Stimulated activated CD4-positive, alpha-beta T cell treated with anti-CD3 and anti-CD28 coated beads, Interleukin-1b, Interleukin-23, amount 100 ng/mL, for 24 hours (primary cell): ENCODE data around the gene WDR11.

ENCODE experiments used
- DNase-seq, 4 experiments: peaks; one replicate each; pipeline ENCODE4 v3.0.0-alpha.2; 2020; ENCODE audit warnings: low read depth in 4 of 4, low spot score in 1 of 4

Gene WDR11, protein sequence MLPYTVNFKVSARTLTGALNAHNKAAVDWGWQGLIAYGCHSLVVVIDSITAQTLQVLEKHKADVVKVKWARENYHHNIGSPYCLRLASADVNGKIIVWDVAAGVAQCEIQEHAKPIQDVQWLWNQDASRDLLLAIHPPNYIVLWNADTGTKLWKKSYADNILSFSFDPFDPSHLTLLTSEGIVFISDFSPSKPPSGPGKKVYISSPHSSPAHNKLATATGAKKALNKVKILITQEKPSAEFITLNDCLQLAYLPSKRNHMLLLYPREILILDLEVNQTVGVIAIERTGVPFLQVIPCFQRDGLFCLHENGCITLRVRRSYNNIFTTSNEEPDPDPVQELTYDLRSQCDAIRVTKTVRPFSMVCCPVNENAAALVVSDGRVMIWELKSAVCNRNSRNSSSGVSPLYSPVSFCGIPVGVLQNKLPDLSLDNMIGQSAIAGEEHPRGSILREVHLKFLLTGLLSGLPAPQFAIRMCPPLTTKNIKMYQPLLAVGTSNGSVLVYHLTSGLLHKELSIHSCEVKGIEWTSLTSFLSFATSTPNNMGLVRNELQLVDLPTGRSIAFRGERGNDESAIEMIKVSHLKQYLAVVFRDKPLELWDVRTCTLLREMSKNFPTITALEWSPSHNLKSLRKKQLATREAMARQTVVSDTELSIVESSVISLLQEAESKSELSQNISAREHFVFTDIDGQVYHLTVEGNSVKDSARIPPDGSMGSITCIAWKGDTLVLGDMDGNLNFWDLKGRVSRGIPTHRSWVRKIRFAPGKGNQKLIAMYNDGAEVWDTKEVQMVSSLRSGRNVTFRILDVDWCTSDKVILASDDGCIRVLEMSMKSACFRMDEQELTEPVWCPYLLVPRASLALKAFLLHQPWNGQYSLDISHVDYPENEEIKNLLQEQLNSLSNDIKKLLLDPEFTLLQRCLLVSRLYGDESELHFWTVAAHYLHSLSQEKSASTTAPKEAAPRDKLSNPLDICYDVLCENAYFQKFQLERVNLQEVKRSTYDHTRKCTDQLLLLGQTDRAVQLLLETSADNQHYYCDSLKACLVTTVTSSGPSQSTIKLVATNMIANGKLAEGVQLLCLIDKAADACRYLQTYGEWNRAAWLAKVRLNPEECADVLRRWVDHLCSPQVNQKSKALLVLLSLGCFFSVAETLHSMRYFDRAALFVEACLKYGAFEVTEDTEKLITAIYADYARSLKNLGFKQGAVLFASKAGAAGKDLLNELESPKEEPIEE

DNA sequence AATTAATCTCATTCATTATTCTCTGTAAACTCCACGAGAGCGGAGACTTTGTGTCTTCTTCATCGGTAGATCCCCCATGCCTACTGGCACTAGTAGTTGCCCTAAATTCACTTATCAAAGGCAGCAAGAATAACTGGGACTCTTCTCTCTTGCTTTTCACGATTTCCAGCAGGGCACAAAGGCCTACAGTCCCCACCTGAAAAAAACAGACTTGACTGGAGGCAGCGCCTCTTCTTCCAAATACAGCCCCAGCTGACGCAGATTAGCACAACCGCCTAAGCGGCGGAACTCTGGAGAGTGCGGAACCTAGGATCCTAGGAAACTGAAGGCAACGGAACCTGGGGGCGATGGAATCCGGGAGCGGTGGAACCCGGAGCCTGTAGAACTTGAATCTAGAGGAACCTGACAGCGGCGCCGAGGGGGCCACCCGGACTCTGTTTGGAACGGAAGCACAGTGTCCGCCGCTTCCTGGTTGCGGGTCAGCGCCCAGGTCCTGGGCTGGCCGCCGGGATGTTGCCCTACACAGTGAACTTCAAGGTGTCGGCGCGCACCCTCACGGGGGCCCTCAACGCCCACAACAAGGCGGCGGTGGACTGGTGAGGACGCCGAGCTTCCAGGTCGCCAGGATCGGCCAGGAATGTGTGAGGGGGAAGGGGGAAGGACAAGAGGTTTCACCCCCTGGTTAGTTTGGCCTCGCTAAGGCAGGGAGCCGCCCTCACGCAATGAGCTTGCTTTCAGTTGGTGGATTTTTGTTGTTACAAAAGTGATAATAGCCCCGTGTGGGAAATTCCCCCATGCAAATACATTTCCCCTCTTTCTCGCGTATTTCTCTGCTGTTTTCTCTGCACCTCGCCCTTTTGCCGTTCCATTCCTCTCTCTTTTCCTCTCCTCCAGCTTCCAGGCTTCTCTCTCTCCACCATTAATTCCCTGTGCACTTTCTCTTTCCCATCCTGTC, at the start of gene WDR11:
Gene WDR11 (plus strand): TSS at position 452 of the 955 bp plus-strand sequence. CDS start 59 bp downstream, at position 511.
- DNase-seq = peak; percentile 51 to 70 (median 57)

DNA sequence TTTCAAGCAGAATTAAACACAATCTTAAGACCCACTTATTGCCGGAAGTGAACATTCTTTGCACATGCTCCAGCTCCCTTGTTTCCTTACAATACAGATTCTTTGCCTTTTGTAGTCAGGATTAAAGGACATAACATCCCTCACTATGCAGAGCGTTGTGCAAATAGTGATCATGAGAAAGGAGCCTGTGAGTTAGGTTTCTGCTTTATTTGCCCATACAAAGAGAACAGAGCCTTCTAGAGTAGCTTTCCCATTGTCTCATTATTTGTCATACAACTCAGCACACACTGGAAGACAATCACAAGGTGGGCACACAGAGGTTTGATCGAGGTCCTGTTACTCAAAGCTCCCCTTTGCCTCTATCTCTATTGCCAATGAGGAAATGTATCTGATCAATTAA, 48.2 kb upstream of the WDR11 start:
- no peak for DNase-seq

DNA sequence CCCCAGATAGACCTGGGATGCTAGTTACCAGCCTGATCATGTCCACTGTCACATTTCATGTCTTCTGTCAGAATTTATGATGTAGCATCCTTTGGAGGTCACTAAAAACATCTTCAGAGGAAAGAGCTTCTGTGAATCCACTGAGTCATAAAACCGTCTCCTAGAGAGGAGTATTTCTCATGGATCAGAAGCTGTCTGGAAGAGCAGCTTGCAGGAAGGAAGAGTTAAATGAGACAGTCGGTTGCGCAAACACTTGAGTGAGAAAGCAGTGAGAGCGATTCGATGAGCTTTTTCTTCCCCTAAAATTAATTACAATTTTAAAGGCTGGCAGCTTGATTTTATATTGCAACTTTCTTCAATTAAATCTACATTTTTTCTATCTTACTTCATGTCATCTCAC, 47.2 kb upstream of the WDR11 start:
- no peak for DNase-seq

DNA sequence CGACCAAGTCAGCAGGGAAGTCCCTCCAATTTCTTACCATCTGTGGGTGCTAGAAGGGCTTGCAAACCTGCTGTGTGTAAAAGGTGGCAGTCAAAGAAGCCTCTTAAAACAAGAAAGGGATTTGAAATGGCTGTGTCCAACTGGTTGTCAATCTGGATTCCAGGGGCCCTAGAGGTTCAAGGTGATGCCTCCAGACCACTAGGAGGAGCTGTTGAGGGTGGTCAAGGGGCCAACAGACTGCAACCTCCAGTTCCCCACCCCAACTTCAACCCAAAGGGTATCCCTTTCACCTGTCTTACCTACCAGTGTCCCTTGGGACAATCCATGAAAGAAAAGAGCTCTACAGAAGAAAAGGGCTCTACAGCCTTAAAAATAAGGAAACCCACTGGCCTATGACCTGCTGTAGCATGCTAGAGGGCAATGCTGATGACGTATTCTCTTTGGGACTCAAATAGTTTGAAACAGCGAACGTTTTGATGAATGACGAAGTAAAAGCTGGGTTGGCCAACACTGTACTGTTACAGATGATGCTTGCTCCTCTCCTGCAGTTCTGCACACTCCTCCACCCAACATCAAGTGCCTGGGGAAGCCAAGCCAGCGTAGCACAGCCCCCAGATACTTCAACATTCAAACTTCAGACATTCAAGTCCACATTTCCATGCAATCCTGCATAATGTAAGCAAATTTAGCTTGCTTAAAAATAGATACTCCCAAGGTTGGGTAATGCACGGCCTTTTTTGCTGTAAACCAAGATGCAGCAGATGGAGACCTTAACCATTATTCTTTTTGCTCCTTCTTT, 45.9 kb upstream of the WDR11 start:
- no peak for DNase-seq

DNA sequence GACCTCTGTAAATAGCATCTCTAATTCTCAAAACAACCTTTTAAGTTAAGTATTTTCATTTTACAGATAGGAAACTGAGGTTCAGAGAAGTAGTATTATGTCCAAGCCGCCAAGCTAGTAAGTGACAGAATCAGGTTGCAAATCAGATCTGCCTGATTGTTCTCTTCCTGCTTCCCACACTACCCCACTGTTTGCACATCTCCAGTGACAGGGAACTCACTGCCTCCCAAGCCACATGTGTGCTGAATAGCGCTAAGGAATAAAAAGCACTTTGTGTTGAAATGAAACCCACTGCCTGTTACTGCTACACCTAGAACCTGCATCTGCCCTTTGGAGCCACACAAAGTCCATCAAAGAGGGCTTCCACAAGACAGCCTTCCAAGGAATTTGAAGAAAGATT, 45.1 kb upstream of the WDR11 start:
- DNase-seq = no peak

DNA sequence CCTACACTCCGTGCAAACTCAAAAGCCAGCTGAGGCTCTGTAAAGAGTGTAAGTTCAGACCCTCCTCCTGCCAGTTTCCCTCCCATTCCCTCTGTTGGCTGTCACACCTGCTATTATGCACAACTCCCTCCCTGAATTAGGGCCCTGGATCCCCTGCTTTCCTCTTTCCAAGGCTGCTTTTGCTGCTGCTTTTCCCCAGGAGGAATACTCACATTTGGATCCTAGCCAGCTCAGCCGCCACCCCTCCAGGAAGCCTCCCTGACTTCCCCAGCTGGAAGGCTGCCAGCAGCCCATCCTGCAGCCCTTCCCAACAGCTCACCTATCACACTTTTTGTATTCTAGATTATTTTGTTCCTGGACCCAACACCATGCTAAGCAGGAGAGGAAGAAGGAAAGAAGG, 40.9 kb upstream of the WDR11 start:
- no peak for DNase-seq

DNA sequence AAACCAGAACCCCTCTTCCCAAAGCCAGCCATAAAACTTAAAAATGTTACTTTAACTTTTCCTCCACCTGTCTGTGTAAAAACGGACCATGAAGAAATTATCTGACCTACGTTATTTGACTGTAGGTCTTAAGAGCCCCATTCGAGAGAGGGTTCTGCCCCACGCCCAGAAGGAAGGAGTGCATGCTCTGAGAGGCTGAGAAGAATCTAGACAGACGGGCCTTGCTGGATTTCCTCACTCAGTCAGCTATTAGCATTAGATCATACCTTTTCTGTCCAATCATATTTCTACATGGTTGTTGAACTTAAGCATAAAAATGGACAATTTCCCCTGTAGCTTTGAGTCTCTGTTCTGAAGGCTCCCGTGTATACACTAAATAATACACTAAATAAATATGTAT, 38.1 kb upstream of the WDR11 start:
- DNase-seq = no peak

DNA sequence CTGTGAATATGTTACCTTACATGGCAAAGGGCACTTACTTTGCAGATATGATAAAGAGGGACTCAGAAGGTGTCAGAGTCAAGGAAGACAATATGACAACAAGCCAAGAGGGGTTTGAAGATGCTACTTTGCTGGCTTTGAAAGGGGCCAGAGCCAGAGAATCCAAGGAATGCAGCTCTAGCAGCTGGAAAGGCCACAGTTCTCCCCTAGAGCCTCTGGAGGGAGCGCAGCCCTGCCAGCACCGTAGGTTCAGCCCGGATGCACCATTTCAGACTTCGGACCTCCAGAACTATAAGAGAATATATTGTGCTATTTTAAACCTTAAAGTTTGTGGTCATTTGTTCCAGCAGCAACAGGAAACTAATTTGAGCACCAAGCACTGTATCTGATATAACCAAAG, 32.9 kb upstream of the WDR11 start:
- DNase-seq = no peak

DNA sequence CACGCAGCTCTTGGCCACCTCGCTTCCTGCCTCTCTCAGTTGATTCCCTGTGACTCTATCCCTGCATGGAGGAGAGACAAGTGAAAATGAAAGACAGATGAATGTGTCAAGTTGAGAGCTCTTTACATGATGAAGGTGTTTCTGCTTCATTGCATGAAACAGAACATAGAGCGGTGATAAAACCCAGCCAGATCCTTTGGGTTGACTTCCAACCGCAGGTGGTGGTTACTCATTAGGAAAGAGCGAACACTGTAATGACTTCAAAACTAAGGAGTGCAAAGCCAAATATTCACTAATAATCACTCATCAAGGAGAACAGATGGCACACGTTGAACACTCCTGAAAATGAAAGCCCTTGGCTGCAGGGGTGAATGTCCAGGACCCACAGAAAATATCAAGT, 31.8 kb upstream of the WDR11 start:
- no peak for DNase-seq

DNA sequence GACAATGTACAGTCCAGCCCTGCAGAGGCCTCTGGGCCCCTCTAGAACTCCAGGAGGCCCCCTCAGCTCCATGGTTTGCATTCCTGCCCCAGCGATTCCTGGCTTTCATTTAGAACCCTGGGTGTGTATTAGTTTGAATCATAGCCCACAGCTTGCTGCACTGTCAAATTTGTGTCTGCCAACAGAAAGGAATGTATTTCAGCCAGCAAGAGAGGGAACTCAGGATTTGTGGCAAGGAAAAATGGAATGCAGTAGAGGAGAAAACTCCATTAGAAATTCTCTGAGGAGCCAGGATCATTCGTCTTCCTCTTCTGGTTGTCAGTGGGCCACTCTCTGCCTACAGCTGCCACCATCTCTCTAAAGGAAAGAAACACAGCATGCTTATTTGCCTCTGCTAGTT, 27.9 kb upstream of the WDR11 start:
- no peak for DNase-seq

DNA sequence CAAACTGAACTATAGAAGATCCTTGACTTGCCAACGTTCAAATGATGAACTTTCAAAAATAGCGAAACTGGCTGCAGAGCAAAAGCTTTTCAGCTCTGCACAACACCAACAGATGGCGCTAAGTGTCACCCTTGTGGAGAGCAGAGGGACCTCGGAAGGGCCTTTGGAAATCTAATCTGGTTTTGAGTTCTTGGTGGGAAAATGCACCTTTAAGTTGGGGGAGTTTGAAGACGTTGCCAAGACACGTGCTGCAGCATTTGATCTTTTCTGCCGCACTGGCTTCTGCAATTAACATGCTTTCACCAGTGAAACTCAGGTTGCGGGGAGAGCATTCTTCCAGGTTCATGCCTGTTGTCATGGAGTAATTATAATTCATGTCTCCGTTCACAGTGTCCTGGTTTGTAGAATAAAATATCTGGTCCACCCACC, 26.3 kb upstream of the WDR11 start:
- peak in 1 of 4 experiments; percentile 1 for DNase-seq

DNA sequence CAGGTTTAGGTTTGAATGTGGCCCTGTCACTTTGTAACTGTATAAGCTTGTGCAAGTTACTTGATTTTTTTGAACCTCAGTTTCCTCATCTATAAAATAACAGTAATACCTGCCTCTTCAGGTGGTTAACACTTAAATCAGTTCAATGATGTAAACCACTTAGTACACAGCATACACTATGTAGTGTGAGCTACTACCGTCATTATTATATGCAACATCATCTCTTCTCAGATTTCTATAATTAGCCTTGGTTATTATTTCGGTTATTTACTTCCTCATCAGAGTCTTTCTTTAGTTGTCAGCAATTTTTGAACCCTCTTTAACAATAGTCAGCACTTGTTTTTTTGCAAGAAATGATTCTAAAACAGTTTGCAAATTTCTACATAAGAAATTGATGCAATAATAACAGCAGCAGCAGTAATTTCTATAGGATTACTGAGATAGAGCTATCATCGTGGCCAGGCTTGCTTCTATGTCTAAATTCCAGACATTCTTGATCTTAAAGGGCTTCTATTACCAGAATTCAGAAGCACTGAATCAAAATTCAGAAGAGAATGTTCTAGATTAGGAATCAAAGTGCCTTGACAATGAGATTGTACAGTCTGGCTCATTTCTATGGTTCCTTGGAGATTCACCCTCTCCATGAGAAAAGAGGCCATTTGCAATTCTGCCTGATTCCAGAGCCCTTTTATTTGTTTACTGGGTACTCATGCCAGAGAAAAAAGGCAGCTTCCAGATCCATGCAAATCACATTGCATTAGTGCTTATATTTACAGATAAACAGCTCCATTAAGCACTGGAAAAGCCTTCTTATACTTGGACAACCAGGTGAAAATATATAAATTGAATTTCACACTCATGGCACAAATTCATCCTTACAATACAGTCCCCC, 25.0 kb upstream of the WDR11 start:
- no peak for DNase-seq

DNA sequence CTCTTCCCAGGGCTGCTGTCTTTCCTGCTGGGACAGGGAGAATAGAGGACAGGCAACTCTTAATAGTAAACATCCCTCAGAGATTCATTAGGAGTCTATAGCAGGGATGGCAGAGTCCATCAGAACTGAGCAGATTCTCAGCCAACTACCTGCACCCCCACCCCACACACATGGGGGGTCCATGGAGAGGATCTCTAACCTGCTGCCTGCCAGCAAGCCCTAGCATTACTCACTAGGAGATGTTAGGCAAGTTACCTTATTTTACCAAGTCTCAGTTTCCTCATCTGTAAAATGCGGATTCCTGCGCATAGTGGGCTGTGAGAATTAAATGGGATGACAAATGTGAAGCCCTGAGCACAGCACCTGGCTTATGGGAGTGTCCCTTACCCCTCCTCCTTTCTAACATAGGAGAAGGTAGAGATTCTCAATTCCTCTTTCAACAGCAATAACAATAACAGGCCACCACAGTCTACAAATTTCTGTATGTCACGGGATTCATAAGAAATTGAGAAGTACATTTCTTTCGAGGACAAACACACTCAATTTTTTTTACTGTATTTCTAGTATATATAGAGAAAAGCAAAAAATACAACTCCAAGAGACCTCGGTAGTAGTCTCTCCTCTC, 23.8 kb upstream of the WDR11 start:
- no peak for DNase-seq

DNA sequence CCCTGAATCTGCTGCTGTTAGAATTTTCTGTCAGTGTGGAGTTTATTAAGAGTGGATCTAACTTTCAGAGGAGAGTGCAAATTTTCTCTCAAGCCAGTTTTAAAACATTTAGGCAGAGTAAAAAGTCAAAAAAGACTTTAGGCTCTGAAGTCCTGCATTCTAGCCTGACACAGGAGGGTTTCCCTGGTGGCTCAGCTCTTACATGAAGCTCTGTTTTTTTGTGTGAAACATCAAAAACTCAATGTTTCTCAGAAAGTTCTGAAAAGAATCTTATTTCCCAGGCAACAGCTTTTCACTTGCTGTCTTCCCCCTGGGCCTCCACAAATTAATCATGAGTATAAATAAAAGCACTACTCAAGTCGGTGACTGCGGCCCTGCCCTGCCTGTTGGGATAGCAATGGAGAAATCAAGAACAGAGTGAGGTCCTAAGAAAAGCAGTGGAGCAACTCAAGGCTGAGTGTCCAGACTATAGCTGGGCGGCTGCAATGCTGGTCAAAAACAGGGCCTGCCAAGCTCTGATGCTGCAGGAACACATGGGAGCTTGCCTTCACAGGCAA, 22.3 kb upstream of the WDR11 start:
- no peak for DNase-seq

DNA sequence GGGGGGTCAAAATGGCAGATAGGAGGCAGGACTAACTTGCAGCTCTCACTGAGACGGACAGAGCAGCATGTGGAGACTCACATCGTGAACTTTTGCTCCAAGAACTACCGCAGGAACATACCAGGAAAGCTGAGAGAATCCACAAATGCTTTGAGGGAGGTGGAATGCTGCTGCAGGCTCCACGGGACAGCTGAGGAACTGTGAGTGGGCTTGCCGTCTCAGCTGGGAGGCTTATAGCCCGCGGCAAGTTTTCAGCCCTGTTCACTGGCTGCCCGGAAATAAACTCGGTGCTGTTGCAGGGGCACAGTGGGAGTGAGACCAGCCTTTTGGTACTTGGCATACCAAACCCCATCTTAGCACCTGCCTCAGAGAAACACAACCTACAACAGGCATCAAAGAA, 19.1 kb upstream of the WDR11 start:
- no peak for DNase-seq

DNA sequence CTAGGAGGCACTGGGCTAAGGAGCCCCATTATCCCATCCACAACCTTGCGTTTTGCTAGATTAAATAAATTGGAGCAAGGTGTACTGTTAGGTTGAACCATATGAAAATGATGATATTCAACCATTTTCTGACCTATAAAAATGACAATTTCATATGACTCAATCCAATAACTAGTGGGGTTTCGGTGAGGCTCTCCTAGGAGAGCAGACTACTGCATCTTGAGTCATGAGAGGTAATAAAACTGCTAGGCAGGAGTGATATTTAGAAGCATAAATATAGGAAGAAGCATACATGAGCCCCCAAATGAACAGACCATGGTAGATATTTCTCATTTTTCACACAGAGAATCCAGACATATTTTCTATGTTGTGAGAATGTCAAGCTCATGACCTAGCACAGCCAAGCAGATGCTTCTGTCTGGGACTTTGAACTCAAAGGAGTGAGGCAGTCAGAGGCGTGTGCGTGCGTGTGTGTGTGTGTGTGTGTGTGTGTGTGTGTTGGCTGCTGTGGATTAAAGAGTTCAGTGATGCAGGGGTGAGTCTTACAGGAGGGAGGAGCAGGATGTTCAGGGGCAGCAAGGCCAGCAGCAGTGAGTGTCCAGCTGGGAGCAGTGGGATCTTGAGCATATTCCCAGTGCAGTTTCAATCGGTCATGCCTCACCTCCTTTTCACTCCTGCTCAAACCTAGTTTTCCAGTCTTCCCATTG, 17.8 kb upstream of the WDR11 start:
- no peak for DNase-seq

DNA sequence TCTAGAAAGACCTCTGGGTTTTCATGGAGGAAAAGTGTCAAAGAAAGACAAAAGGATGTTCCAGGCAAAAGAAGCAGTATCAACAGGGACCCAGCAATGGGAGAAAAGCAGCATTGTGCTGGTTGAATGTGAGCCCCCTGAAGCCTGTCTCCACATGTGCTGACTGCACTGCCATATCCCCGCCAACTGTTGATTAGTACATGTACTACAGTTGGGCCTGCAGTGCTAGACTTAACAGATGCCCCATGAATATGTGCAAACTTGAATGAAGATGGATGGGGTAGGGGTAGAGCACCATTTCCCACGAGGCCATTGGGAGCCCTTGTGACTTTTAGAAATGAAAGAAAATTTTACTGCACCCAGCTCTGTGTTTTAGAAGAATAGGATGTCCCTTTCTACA, 15.6 kb upstream of the WDR11 start:
- DNase-seq = no peak
